VCaP (cell line): ENCODE results near the gene AIP.

ENCODE experiments used
- H3K27ac ChIP-seq: fragments of 450-650 bp; 2 replicates; pipeline ENCODE4 v1.5.1; 2017
- TF ChIP-seq, protein P1 (sequence below): fragments of 450-650 bp; conservative IDR thresholded peaks from 2 replicates; pipeline ENCODE4 v1.5.1; 2017; ENCODE audit warnings: mild to moderate bottlenecking, moderate library complexity

AIP gene

DNA sequence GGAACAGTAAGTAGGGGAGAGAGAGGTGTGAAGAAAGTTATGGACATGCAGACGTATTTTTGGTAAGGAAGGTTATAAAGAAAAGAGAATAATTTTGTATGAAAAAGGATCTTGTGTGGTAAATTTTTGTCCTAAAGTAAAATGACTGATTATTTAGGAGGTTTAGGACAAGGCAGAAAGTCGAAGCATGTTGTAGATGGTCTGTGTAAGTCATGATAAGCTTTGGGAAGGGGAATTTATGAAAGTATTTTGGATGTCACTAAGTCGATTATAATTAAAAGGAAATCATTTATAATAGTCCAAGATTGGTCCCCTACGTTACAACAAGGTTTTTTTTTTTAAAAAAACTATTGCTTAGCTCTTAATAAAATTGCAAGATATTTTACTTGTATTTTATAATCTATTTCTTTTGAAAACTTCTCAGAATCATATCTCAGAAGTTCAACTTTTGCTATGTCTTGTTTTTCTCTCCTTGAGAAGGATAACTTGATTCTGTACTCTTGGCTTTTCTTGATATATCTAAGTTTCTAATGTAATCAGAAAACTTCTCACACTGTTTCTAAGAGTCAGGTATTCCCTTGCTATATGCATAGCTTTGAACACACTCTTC is 51.3 kb downstream of the AIP start:
- no peak overlapping the region for H3K27ac ChIP-seq
- TF ChIP-seq, protein P1, sequence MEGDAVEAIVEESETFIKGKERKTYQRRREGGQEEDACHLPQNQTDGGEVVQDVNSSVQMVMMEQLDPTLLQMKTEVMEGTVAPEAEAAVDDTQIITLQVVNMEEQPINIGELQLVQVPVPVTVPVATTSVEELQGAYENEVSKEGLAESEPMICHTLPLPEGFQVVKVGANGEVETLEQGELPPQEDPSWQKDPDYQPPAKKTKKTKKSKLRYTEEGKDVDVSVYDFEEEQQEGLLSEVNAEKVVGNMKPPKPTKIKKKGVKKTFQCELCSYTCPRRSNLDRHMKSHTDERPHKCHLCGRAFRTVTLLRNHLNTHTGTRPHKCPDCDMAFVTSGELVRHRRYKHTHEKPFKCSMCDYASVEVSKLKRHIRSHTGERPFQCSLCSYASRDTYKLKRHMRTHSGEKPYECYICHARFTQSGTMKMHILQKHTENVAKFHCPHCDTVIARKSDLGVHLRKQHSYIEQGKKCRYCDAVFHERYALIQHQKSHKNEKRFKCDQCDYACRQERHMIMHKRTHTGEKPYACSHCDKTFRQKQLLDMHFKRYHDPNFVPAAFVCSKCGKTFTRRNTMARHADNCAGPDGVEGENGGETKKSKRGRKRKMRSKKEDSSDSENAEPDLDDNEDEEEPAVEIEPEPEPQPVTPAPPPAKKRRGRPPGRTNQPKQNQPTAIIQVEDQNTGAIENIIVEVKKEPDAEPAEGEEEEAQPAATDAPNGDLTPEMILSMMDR = no peak

DNA sequence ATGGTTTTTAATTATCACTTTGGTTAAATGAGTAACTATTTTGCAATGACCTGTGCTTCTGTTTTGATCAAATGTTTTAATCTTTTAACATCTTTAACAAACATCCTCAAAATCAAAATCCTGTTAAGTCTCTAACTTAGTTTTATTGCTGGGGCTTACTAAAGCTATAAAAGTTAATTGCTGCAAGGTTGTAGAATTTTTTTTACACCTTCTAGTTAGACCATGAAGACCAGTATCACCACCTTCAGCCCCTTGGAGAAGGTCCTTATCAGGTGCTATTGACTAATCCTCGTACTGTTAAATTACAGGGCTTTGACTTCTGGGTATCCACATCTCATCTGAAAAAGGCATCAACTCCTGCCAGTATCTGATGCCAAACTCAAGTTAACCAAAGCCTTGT is 52.7 kb downstream of the AIP start:
- no peak overlapping the region for H3K27ac ChIP-seq
- TF ChIP-seq, protein P1 = no peak

DNA sequence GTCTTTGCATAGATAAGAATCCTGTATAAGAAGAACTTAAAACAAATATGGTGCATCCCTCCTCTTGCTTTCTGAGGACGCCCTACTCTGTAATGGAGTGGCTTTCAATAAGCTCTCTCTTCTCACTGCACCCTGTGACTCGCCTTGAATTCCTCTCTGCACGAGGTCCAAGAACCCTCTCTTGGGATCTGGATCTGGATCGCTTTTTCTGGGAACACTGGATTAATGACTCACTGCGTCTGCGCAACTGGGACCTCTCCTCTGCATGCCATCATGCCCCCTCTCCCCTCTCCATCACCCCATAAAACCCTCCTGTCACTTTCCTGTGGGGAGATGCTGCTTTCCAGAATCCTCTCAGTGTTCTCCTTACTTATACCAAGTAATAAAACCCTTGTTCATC is 55.5 kb downstream of the AIP start:
- no peak overlapping the region for H3K27ac ChIP-seq
- TF ChIP-seq, protein P1 = no peak

DNA sequence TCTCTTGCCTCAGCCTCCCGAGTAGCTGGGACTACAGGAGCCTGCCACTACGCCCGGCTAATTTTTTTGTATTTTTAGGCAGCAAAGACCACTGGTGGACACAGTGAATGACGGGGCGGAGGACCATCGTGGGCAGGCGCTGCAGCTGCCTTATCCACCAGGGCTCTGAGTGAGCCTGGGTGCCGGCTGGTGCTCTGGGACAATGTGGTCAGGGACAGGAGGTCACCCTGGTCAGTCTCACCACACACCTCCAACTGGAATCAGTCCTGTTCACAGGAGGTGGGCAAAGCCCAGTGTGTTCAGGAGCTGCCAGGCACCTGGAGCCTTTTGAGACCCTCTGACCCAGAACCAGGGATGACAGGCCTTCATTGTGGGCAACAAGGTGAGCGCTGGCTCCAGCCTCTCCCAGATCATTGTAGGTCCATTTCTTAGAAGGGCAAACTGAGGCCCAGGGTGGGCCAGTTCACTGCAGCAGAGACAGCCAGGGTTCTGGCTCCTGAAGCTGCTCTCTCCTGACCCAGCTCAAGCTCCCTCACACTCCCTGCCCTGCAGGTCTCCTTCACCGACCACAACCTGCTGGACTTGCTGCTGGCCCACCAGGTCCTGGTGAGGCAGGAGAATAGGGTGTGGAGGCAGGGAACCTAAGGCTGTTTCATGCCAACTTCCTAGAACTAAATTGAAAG is 56.1 kb downstream of the AIP start:
- H3K27ac ChIP-seq = no peak overlapping the region
- TF ChIP-seq, protein P1 = no peak

DNA sequence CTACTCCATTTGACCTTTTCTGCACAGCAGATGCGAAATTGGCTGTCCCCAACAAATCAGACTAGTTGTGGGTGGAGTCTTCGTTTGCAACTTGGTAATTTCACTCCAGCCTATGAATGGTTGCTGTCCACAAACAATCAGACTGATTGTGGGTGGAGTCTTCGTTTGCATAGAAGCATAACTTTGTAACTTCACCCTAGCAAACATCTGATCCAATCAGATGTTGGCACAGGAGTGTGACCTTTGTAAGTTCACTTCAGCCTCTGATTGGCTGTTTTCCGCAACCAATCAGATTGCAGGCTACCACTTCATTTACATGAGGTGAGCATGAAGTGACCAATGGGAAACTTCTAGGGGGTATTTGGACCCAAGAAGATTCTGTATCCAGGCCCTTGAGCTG is 56.7 kb downstream of the AIP start:
- TF ChIP-seq, protein P1 = no peak
- no peak overlapping the region for H3K27ac ChIP-seq
